HCT116 (cell line): ENCODE measurements around the gene PEX26. TPM values are rescaled to one million over a fixed set of nuclear protein-coding genes. Genes with fewer than 3 reads are reported as not detected.

Source experiments
- ATAC-seq: fragments of 200-7000 bp; cut with Tn5 transposase; 2 replicates; pipeline ENCODE4 v1.9.1; 2020; ENCODE audit warnings: mild to moderate bottlenecking, moderate library complexity
- BruUV-seq: library from RNA; stranded (reverse); fragments of 400-500 nt; replicated peaks from 2 replicates; lab custom pipeline; 2021; lab: Mats Ljungman, UMichigan
- CTCF ChIA-PET: fragments of 300-600 bp; sonication (Branson Sonifier 250); formaldehyde crosslinking; loops from one replicate; lab custom pipeline; 2021; ENCODE audit warnings: antibody characterized with exemption; lab: Charles Lee
- POLR2A ChIA-PET: fragments of 300-600, 350-600 bp; sonication (Branson Sonifier 250); formaldehyde crosslinking; loops from one replicate; lab custom pipeline; 2021; ENCODE audit warnings: antibody characterized with exemption; lab: Charles Lee
- RAD21 ChIA-PET, 2 experiments: fragments of 300-600 bp; sonication (Branson Sonifier 250); formaldehyde crosslinking; loops; one replicate each; lab custom pipeline; 2023; ENCODE audit warnings: low total read pairs in 2 of 2; ENCODE audit not compliant: uncharacterized antibody in 2 of 2, unreplicated experiment in 2 of 2, low non-redundant PET in 1 of 2; lab: Charles Lee
- DNase-seq: peaks from one replicate; pipeline ENCODE4 v3.0.0-alpha.2; 2010; ENCODE audit warnings: low read depth, low spot score
- H2AFZ ChIP-seq: fragments of 200-600 bp; shearing (Covaris generic), sonication (generic); 2 replicates; pipeline ENCODE4 v1.6.1; 2017; ENCODE audit warnings: low read depth, mixed run types, mixed read lengths, antibody characterized with exemption, low read length; ENCODE audit not compliant: poor library complexity, severe bottlenecking
- H3K27ac ChIP-seq: 2 replicates; pipeline ENCODE4 v1.5.1; 2012; ENCODE audit warnings: low read depth, low read length
- H3K27me3 ChIP-seq: fragments of 200-600 bp; sonication (generic); 2 replicates; pipeline ENCODE4 v1.6.1; 2016; ENCODE audit warnings: mixed run types, low read length, mixed read lengths; ENCODE audit not compliant: insufficient read depth
- H3K36me3 ChIP-seq, 2 experiments: fragments of 200-500 bp in 1 of 2; fragments of 200-600 bp in 1 of 2; sonication (Bioruptor generic) in 1 of 2; sonication (generic) in 1 of 2; 2 replicates each; pipeline versions ENCODE4 v1.5.1 to v1.6.1; 2014 to 2016; ENCODE audit warnings: low read length in 2 of 2, inconsistent platforms in 1 of 2, mixed read lengths in 1 of 2, mixed run types in 1 of 2; ENCODE audit not compliant: insufficient read depth in 2 of 2, control insufficient read depth in 1 of 2
- H3K4me1 ChIP-seq, 2 experiments: fragments of 200-600 bp in 1 of 2; sonication (generic) in 1 of 2; 2 replicates each; pipeline versions ENCODE4 v1.5.1 to v1.6.1; 2012 to 2017; ENCODE audit warnings: low read length in 2 of 2, inconsistent platforms in 1 of 2, mild to moderate bottlenecking in 1 of 2, mixed read lengths in 1 of 2, mixed run types in 1 of 2, moderate library complexity in 1 of 2; ENCODE audit not compliant: insufficient read depth in 2 of 2, control insufficient read depth in 1 of 2
- H3K4me2 ChIP-seq: fragments of 200-600 bp; sonication (generic); 2 replicates; pipeline ENCODE4 v1.6.1; 2017; ENCODE audit warnings: mixed run types, low read length, mixed read lengths
- H3K4me3 ChIP-seq, 2 experiments: fragments of 200-600 bp in 1 of 2; sonication (generic) in 1 of 2; replicated peaks in 1 of 2; 2 replicates each; pipeline ENCODE4 v1.5.1; 2011 to 2016; ENCODE audit warnings: low read length in 2 of 2, control low read depth in 1 of 2, low read depth in 1 of 2, mild to moderate bottlenecking in 1 of 2, mixed read lengths in 1 of 2, mixed run types in 1 of 2
- H3K79me2 ChIP-seq: fragments of 200-600 bp; sonication (generic); 2 replicates; pipeline ENCODE4 v1.6.1; 2017; ENCODE audit warnings: mild to moderate bottlenecking, mixed run types, low read length, moderate library complexity, mixed read lengths; ENCODE audit not compliant: insufficient read depth
- H3K9ac ChIP-seq: fragments of 200-600 bp; sonication (generic); 2 replicates; pipeline ENCODE4 v1.6.1; 2016; ENCODE audit warnings: low read length, mixed read lengths
- H3K9me2 ChIP-seq: fragments of 200-600 bp; sonication (generic), shearing (Covaris generic); 2 replicates; pipeline ENCODE4 v1.6.1; 2017; ENCODE audit warnings: mixed run types, mild to moderate bottlenecking, moderate library complexity; ENCODE audit not compliant: insufficient read depth
- H3K9me3 ChIP-seq, 2 experiments: fragments of 200-500 bp in 1 of 2; fragments of 200-600 bp in 1 of 2; sonication (Bioruptor generic) in 1 of 2; sonication (generic) in 1 of 2; 2 replicates each; pipeline ENCODE4 v1.6.1; 2014 to 2017; ENCODE audit warnings: low read length in 2 of 2, mixed read lengths in 2 of 2, inconsistent platforms in 1 of 2, low read depth in 1 of 2, mild to moderate bottlenecking in 1 of 2, mixed run types in 1 of 2, moderate library complexity in 1 of 2; ENCODE audit not compliant: control insufficient read depth in 1 of 2, insufficient read depth in 1 of 2
- H4K20me1 ChIP-seq: fragments of 200-600 bp; sonication (generic), shearing (Covaris generic); 2 replicates; pipeline ENCODE4 v1.6.1; 2017; ENCODE audit warnings: mixed run types, mild to moderate bottlenecking, moderate library complexity; ENCODE audit not compliant: insufficient read depth
- EZH2phosphoT487 ChIP-seq: fragments of 200-600 bp; IDR thresholded peaks from 2 replicates; pipeline ENCODE4 v1.6.1; 2018; ENCODE audit warnings: antibody characterized with exemption, borderline replicate concordance
- RAD21 ChIP-seq: IDR thresholded peaks from 2 replicates; pipeline ENCODE4 v1.6.1; 2012; ENCODE audit warnings: low read depth, mild to moderate bottlenecking
- SIN3A ChIP-seq: IDR thresholded peaks from 2 replicates; pipeline ENCODE4 v1.6.1; 2012; ENCODE audit warnings: low read depth
- SP1 ChIP-seq: IDR thresholded peaks from 2 replicates; pipeline ENCODE4 v1.6.1; 2012; ENCODE audit warnings: low read depth
- ZNF274 ChIP-seq: fragments of 200-500 bp; sonication (Bioruptor generic); IDR thresholded peaks from 2 replicates; pipeline ENCODE4 v1.6.1; 2014; ENCODE audit warnings: mild to moderate bottlenecking, low read depth, low read length, inconsistent platforms
- intact Hi-C: fragments of 100-400 bp; cut with micrococcal nuclease; formaldehyde crosslinking; loops from 2 replicates; pipeline ENCODE4 v1.10.0; 2022
- total RNA-seq: library from RNA; stranded (reverse); gene quantifications from one replicate; pipeline ENCODE4 v1.2.1, GENCODE V29; 2021; ENCODE audit not compliant: unreplicated experiment
- TF ChIP-seq, protein P1 (sequence below): IDR thresholded peaks from 2 replicates; pipeline ENCODE4 v1.6.1; 2011; ENCODE audit warnings: mild to moderate bottlenecking, low read length, moderate library complexity; ENCODE audit not compliant: insufficient replicate concordance; ENCODE audit errors: extremely low read depth

Gene PEX26
- total RNA-seq, 1 experiment from 2014 or later, result 26.4 TPM

DNA sequence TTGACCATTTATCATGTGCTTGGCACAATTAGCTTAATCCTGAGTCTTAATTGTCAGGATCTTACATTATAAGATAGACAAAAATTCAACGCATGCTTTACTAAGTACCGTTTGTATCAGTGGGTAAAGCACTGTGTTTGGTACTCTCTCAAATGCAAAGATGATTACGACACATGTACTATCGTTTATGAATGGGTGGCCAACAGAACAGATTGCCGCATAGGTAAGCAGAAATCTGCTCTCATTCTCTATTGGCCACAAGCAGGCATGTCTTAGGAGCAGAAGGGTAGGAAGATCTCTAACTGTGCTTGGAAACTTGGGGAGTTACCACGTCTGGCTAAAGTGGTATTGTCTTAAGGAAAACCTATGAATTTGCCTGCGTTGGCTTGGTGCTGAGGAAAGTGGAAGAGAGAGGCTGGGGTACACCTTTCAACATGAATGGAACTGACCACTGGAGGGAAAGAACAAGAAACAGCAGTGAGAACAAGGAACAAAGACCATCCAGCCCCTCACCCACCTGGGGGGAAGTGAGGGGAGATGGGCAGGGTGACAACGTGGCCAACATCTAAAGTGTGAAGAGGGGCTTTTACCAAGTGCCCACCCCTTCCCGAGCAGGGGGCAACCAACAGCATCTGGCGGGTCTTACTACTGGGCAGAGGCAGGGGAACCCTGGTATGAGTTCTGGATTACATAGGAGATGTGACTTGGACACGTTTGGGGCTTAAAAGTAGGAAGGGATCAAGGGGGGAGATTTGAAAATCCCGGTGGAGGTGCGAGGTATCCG is 31.8 kb downstream of the PEX26 start:
- no peaks in the 10 kb centered on the region for H3K79me2 ChIP-seq
- intact Hi-C loops, result no loop called here
- no peak overlapping the region for H3K9ac ChIP-seq
- ATAC-seq (no peak), DNase-seq (no peak)
- no peaks in the 10 kb centered on the region for H3K36me3 ChIP-seq
- CTCF ChIA-PET, result no interaction called here
- RAD21 ChIA-PET, result no interaction called here
- no peaks in the 10 kb centered on the region for H3K4me1 ChIP-seq
- no peak for TF ChIP-seq SIN3A
- TF ChIP-seq EZH2phosphoT487, result no peak
- no peak for TF ChIP-seq SP1
- no peak for TF ChIP-seq RAD21
- TF ChIP-seq, protein P1, sequence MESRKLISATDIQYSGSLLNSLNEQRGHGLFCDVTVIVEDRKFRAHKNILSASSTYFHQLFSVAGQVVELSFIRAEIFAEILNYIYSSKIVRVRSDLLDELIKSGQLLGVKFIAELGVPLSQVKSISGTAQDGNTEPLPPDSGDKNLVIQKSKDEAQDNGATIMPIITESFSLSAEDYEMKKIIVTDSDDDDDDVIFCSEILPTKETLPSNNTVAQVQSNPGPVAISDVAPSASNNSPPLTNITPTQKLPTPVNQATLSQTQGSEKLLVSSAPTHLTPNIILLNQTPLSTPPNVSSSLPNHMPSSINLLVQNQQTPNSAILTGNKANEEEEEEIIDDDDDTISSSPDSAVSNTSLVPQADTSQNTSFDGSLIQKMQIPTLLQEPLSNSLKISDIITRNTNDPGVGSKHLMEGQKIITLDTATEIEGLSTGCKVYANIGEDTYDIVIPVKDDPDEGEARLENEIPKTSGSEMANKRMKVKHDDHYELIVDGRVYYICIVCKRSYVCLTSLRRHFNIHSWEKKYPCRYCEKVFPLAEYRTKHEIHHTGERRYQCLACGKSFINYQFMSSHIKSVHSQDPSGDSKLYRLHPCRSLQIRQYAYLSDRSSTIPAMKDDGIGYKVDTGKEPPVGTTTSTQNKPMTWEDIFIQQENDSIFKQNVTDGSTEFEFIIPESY, result no peak
- TF ChIP-seq ZNF274, result no peak
- no peak overlapping the region for H3K4me3 ChIP-seq
- no peak overlapping the region for H2AFZ ChIP-seq
- POLR2A ChIA-PET, result no interaction called here
- BruUV-seq, result no TSS peak
- H3K9me3 ChIP-seq, result no peaks in the 10 kb centered on the region
- no peaks in the 10 kb centered on the region for H3K9me2 ChIP-seq
- no peaks in the 10 kb centered on the region for H3K27me3 ChIP-seq
- no peak overlapping the region for H3K27ac ChIP-seq
- H3K4me2 ChIP-seq, result no peak overlapping the region
- H4K20me1 ChIP-seq, result no peaks in the 10 kb centered on the region
